ENCODE measurements around the gene ALAS1. TPM values are rescaled to one million over a fixed set of nuclear protein-coding genes. Genes with fewer than 3 reads are reported as not detected.

Gene ALAS1
- total and polyA plus RNA-seq, 2 donors (not counting 1 experiment from before 2014, with no cell fraction given): 26.1 to 30.2 TPM

GRCh38 chr3:52171514-52172261 is 26.3 kb upstream of the ALAS1 start:
- no peak overlapping the region for H3K4me3 Mint-ChIP-seq
- H3K36me3 ChIP-seq (replicated peaks in 1 of 2; ENCODE audit: control extremely low read depth in 1 of 2, control insufficient read depth in 1 of 2, extremely low read depth in 1 of 2, insufficient read depth in 2 of 2, low read length in 1 of 2): no peaks in the 10 kb centered on the region
- H3K4me3 ChIP-seq (ENCODE audit: control extremely low read depth in 1 of 5, extremely low read depth in 1 of 5, insufficient read depth in 1 of 5, low read depth in 2 of 5, low read length in 4 of 5): no peak overlapping the region
- H2AFZ ChIP-seq (ENCODE audit: insufficient read depth, low read depth, low read length, poor library complexity, severe bottlenecking): no peak overlapping the region
- H3K9me3 ChIP-seq (ENCODE audit: control extremely low read depth in 1 of 3, control insufficient read depth in 2 of 3, insufficient read depth in 1 of 3, low read length in 2 of 3): no peaks in the 10 kb centered on the region
- H3K27me3 ChIP-seq (replicated peaks in 1 of 4; ENCODE audit: control extremely low read depth in 1 of 4, control insufficient read depth in 3 of 4, insufficient read depth in 4 of 4, low read length in 3 of 4): no peaks in the 10 kb centered on the region
- H3K27me3 Mint-ChIP-seq: no peaks in the 10 kb centered on the region
- WGBS (ENCODE audit: insufficient coverage): 91% methylated on average over 3 of the region's 3 CpGs
- ChIA-PET POLR2A (no interaction called here), CTCF (interaction anchor here (0.5 kb wide), 1 partner anchor 395 kb away, joined by 4 read pairs; no protein-coding TSS in a partner anchor)
- no peaks in the 10 kb centered on the region for H3K4me1 Mint-ChIP-seq
- intact Hi-C loops (cut with micrococcal nuclease): no loop called here
- no peak for TF ChIP-seq CTCF (IDR thresholded peaks at IDR 0.05)
- no peak for TF ChIP-seq EZH2 (IDR thresholded peaks at IDR 0.05; ENCODE audit: borderline replicate concordance, insufficient read depth, low read depth, low read length, poor library complexity, severe bottlenecking)
- H3K27ac Mint-ChIP-seq: no peak overlapping the region
- no peak overlapping the region for H3K4me2 ChIP-seq (replicated peaks; ENCODE audit: low read depth, low read length, poor library complexity, severe bottlenecking)
- DNase-seq (no peak), ATAC-seq (ENCODE audit: low read depth) (no peak)
- no peaks in the 10 kb centered on the region for H3K4me1 ChIP-seq (ENCODE audit: control insufficient read depth in 2 of 2, insufficient read depth in 2 of 2, low read length in 2 of 2)
- no peaks in the 10 kb centered on the region for H4K20me1 ChIP-seq (ENCODE audit: control insufficient read depth, insufficient read depth, low read length, poor library complexity, severe bottlenecking)
- H3K9me3 Mint-ChIP-seq (ENCODE audit: insufficient read depth): no peaks in the 10 kb centered on the region
- H3K27ac ChIP-seq (ENCODE audit: low read length in 2 of 2): no peak overlapping the region
- H3K9ac ChIP-seq (ENCODE audit: low read length): no peak overlapping the region
- H3K79me2 ChIP-seq (ENCODE audit: control insufficient read depth, insufficient read depth, low read length): no peaks in the 10 kb centered on the region

GRCh38 chr3:52172262-52172757 is 25.6 kb upstream of the ALAS1 start:
- Histone ChIP-seq H3K27ac (ENCODE audit: low read length in 2 of 2) (no peak overlapping the region), H3K9me3 (ENCODE audit: control extremely low read depth in 1 of 3, control insufficient read depth in 2 of 3, insufficient read depth in 1 of 3, low read length in 2 of 3) (no peaks in the 10 kb centered on the region), H2AFZ (ENCODE audit: insufficient read depth, low read depth, low read length, poor library complexity, severe bottlenecking) (no peak overlapping the region), H3K36me3 (replicated peaks in 1 of 2; ENCODE audit: control extremely low read depth in 1 of 2, control insufficient read depth in 1 of 2, extremely low read depth in 1 of 2, insufficient read depth in 2 of 2, low read length in 1 of 2) (no peaks in the 10 kb centered on the region), H3K4me2 (replicated peaks; ENCODE audit: low read depth, low read length, poor library complexity, severe bottlenecking) (no peak overlapping the region), H4K20me1 (ENCODE audit: control insufficient read depth, insufficient read depth, low read length, poor library complexity, severe bottlenecking) (no peaks in the 10 kb centered on the region), H3K4me3 (ENCODE audit: control extremely low read depth in 1 of 5, extremely low read depth in 1 of 5, insufficient read depth in 1 of 5, low read depth in 2 of 5, low read length in 4 of 5) (no peak overlapping the region), H3K79me2 (ENCODE audit: control insufficient read depth, insufficient read depth, low read length) (no peaks in the 10 kb centered on the region), H3K27me3 (replicated peaks in 1 of 4; ENCODE audit: control extremely low read depth in 1 of 4, control insufficient read depth in 3 of 4, insufficient read depth in 4 of 4, low read length in 3 of 4) (no peaks in the 10 kb centered on the region), H3K9ac (ENCODE audit: low read length) (no peak overlapping the region), H3K4me1 (ENCODE audit: control insufficient read depth in 2 of 2, insufficient read depth in 2 of 2, low read length in 2 of 2) (no peaks in the 10 kb centered on the region)
- intact Hi-C loops (cut with micrococcal nuclease): no loop called here
- H3K9me3 Mint-ChIP-seq (ENCODE audit: insufficient read depth): no peaks in the 10 kb centered on the region
- CTCF ChIA-PET: no interaction called here
- TF ChIP-seq EZH2 (IDR thresholded peaks at IDR 0.05; ENCODE audit: borderline replicate concordance, insufficient read depth, low read depth, low read length, poor library complexity, severe bottlenecking): no peak
- POLR2A ChIA-PET: interaction anchor here (0.5 kb wide), 1 partner anchor 33 kb away, joined by 3 read pairs; no protein-coding TSS in a partner anchor
- no peak overlapping the region for H3K27ac Mint-ChIP-seq
- H3K27me3 Mint-ChIP-seq: no peaks in the 10 kb centered on the region
- WGBS (ENCODE audit: insufficient coverage): 92% methylated on average over 5 of the region's 5 CpGs
- ATAC-seq (ENCODE audit: low read depth): no peak
- H3K4me1 Mint-ChIP-seq: no peaks in the 10 kb centered on the region
- no peak for DNase-seq
- H3K4me3 Mint-ChIP-seq: no peak overlapping the region

Measured in B cell (primary cell).